HepG2 (cell line): Measurements from ENCODE around the gene BBC3. TPM values are rescaled to one million over a fixed set of nuclear protein-coding genes. Genes with fewer than 3 reads are reported as not detected.

Source experiments
- ARID4A ChIP-seq: sonication (generic); formaldehyde crosslinking; IDR thresholded peaks from 2 replicates; pipeline ENCODE4 v1.5.0; 2020; ENCODE audit warnings: mild to moderate bottlenecking, missing genetic modification reagents, borderline replicate concordance
- KAT8 ChIP-seq: IDR thresholded peaks from 2 replicates; pipeline ENCODE4 v1.6.1; 2016; ENCODE audit warnings: missing genetic modification reagents, missing compliant biosample characterization
- MATR3 ChIP-seq: sonication (generic); formaldehyde crosslinking; IDR thresholded peaks from 2 replicates; pipeline ENCODE4 v1.4.0; 2020; ENCODE audit warnings: missing genetic modification reagents
- REL ChIP-seq: sonication (generic); formaldehyde crosslinking; conservative IDR thresholded peaks from 2 replicates; pipeline ENCODE4 v1.8.0; 2022; ENCODE audit warnings: mild to moderate bottlenecking, missing genetic modification reagents, moderate library complexity
- THAP9 ChIP-seq: sonication (generic); formaldehyde crosslinking; IDR thresholded peaks from 2 replicates; pipeline ENCODE4; 2020; ENCODE audit warnings: missing genetic modification reagents, mild to moderate bottlenecking, borderline replicate concordance
- ZBED4 ChIP-seq: sonication (generic); formaldehyde crosslinking; IDR thresholded peaks from 2 replicates; pipeline ENCODE4 v1.4.0; 2020; ENCODE audit warnings: missing genetic modification reagents, borderline replicate concordance
- ZBTB7B ChIP-seq: sonication (generic); formaldehyde crosslinking; IDR thresholded peaks from 2 replicates; pipeline ENCODE4 v1.4.0; 2020; ENCODE audit warnings: missing genetic modification reagents
- ZNF281 ChIP-seq: sonication (generic); formaldehyde crosslinking; IDR thresholded peaks from 2 replicates; pipeline ENCODE4 v1.4.0; 2020; ENCODE audit warnings: missing genetic modification reagents, borderline replicate concordance
- ZNF710 ChIP-seq: sonication (generic); formaldehyde crosslinking; IDR thresholded peaks from 2 replicates; pipeline ENCODE4 v1.5.0; 2020; ENCODE audit warnings: mild to moderate bottlenecking, missing genetic modification reagents, borderline replicate concordance
- ZSCAN29 ChIP-seq: sonication (generic); formaldehyde crosslinking; conservative IDR thresholded peaks from 2 replicates; pipeline ENCODE4 v1.4.0; 2020; ENCODE audit warnings: mild to moderate bottlenecking, missing genetic modification reagents
- polyA plus RNA-seq, 8 experiments: library from polyadenylated mRNA; depleted of rRNA in 3 of 8; stranded (reverse) in 7 of 8; unstranded in 1 of 8; fragments of >200 nt; fragmentation: Illumina TruSeq in 4 of 8; extraction: Trizol in 4 of 8; gene quantifications; 2 replicates each; pipeline versions ENCODE4 v1.2.1 to v1.2.3, GENCODE V29; 2011 to 2016; ENCODE audit warnings: low read depth in 4 of 8, missing spikeins in 1 of 8, mixed read lengths in 1 of 8; ENCODE audit not compliant: insufficient read depth in 1 of 8
- total RNA-seq, 5 experiments: library from RNA; depleted of rRNA; stranded (reverse); fragments of >200 nt; fragmentation: Illumina TruSeq; extraction: Trizol; gene quantifications; 2 replicates each; pipeline ENCODE4 v1.2.3, GENCODE V29; 2016; ENCODE audit warnings: low read depth in 1 of 5

Gene BBC3
- total and polyA plus RNA-seq, 2 of the 13 experiments (the other 11 are each of a cell fraction or from before 2014, with no cell fraction given), result 6.1 to 8.8 TPM

GRCh38 chr19:47227352-47228167 is 3.4 kb downstream of the BBC3 start (continued):
- TF ChIP-seq ZNF281 (CRISPR knock-in tag) (peak; percentile 90), ZNF710 (CRISPR knock-in tag) (no peak), ZBED4 (CRISPR knock-in tag) (peak; percentile 20; the same call in 1 of the 2 replicates), KAT8 (CRISPR knock-in tag) (peak; percentile 40; the same call in 1 of the 2 replicates), THAP9 (CRISPR knock-in tag) (peak; percentile 19; the same call in 1 of the 2 replicates), ZSCAN29 (CRISPR knock-in tag) (no peak), MATR3 (CRISPR knock-in tag) (no peak), ARID4A (CRISPR knock-in tag) (peak; percentile 68), REL (peak; percentile 69; the same call in 1 of the 2 replicates), ZBTB7B (CRISPR knock-in tag) (peak; percentile 82)
